Hepatocyte (in vitro differentiated cells): ENCODE results near the gene NPLOC4.

Source experiments
- CTCF ChIP-seq: fragments of 200-600 bp; sonication (generic); IDR thresholded peaks from 2 replicates; pipeline ENCODE4 v1.5.1; 2016; ENCODE audit warnings: antibody characterized with exemption, mild to moderate bottlenecking; ENCODE audit not compliant: poor library complexity
- EZH2 ChIP-seq: fragments of 200-600 bp; sonication (generic); IDR thresholded peaks from 2 replicates; pipeline ENCODE4 v1.6.1; 2016; ENCODE audit warnings: antibody characterized with exemption, mild to moderate bottlenecking, borderline replicate concordance

GRCh38 chr17:81612172-81612970 lies 24.5 kb downstream of the NPLOC4 start:
- TF ChIP-seq CTCF (no peak), EZH2 (no peak)
